Astrocyte (in vitro differentiated cells and primary cell): ENCODE data around the gene AAMDC.

Experiments
- EZH2 ChIP-seq: IDR thresholded peaks from 2 replicates; pipeline ENCODE4 v1.6.1; 2012; ENCODE audit warnings: mild to moderate bottlenecking, low read length, inconsistent platforms; ENCODE audit not compliant: insufficient read depth
- TF ChIP-seq, protein P1 (sequence below): IDR thresholded peaks from 2 replicates; pipeline ENCODE4 v1.5.1; 2011; ENCODE audit warnings: low read depth, mild to moderate bottlenecking, inconsistent platforms, low read length, moderate library complexity; ENCODE audit not compliant: insufficient read depth

DNA sequence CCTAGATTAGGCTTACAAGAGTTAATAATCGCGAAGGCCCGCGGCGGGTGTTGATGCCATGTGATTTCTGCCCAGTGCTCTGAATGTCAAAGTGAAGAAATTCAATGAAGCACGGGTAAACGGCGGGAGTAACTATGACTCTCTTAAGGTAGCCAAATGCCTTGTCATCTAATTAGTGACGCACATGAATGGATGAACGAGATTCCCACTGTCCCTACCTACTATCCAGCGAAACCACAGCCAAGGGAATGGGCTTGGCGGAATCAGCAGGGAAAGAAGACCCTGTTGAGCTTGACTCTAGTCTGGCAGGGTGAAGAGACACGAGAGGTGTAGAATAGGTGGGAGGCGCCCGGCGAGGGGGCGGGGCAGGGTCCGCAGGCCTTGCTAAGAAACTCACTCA is 65.5 kb downstream of the AAMDC start:
- TF ChIP-seq, protein P1, sequence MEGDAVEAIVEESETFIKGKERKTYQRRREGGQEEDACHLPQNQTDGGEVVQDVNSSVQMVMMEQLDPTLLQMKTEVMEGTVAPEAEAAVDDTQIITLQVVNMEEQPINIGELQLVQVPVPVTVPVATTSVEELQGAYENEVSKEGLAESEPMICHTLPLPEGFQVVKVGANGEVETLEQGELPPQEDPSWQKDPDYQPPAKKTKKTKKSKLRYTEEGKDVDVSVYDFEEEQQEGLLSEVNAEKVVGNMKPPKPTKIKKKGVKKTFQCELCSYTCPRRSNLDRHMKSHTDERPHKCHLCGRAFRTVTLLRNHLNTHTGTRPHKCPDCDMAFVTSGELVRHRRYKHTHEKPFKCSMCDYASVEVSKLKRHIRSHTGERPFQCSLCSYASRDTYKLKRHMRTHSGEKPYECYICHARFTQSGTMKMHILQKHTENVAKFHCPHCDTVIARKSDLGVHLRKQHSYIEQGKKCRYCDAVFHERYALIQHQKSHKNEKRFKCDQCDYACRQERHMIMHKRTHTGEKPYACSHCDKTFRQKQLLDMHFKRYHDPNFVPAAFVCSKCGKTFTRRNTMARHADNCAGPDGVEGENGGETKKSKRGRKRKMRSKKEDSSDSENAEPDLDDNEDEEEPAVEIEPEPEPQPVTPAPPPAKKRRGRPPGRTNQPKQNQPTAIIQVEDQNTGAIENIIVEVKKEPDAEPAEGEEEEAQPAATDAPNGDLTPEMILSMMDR: no peak
- TF ChIP-seq EZH2: no peak
